Limb (tissue), 2 donors: ENCODE measurements around the gene CNDP1.
"Not testable (repeated sequence)": the region's sequence is repeated elsewhere in the genome, so short reads cannot be mapped to it uniquely, and the experiment has no call there.

Experiments used
- DNase-seq, 2 donors: peaks; one replicate each; pipeline ENCODE4 v3.0.0-alpha.2; 2016; ENCODE audit errors: extremely low spot score in 2 of 2

CNDP1 gene

DNA sequence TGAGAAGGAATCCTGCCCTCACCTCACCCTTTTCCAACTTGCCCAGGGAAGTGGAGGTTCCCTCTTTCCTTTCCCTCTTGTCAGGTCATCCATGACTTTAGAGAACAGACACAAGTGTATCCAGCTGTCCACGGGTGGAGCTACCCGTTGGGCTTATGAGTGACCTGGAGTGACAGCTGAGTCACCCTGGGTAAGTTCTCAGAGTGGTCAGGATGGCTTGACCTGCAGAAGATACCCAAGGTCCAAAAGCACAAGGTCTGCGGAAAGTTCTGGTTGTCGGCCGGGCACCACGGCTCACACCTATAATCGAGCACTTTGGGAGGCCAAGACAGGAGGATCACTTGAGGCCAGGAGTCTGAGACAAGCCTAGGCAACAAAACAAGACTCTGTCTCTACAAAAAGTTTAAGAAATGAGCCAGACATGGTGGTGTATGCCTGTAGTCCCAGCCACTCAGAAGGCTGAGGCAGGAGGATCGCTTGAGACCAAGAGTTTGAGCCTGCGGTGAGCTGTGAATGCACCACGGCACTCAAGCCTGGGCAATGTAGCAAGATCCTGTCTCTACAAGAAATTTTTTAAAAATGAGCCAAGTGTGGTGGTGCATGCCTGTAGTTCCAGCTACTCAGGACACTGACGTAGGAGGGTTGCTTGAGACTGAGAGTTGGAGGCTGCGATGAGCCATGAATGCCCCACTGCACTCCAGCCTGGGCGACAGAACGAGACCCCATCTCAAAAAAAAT, 14.0 kb upstream of the CNDP1 start:
- DNase-seq = no peak

DNA sequence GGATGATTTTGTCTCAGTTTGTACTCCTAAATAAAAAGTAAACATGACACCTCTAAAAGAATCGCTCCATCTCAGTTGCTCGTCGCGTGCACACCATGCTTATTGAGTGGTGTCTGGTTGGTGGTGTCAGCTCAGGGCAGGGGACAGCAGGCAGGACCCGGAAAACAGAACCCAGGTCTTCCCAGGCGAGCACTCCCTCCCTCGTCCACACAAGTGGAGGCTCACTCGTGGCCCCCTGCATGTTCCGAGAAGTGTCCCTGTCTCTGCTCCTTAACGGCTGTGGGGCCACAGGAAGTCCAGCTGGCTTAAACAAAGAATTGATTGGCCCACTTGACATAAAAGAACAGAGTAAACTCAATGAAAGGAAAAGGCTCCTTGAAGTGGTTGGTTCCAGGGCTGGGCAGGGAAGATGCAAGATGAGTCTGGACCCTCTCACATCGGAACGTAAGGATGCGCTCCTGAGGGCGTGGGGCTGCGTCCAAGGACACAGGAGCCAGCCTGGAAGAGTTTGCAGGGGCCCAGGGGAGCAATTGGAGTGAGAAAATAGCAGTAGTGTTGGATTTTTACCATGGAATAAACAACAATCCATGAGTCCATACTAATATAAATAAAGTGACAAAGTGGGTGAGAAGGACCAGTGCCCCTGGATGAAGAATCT, 13.1 kb upstream of the CNDP1 start:
- no peak for DNase-seq

DNA sequence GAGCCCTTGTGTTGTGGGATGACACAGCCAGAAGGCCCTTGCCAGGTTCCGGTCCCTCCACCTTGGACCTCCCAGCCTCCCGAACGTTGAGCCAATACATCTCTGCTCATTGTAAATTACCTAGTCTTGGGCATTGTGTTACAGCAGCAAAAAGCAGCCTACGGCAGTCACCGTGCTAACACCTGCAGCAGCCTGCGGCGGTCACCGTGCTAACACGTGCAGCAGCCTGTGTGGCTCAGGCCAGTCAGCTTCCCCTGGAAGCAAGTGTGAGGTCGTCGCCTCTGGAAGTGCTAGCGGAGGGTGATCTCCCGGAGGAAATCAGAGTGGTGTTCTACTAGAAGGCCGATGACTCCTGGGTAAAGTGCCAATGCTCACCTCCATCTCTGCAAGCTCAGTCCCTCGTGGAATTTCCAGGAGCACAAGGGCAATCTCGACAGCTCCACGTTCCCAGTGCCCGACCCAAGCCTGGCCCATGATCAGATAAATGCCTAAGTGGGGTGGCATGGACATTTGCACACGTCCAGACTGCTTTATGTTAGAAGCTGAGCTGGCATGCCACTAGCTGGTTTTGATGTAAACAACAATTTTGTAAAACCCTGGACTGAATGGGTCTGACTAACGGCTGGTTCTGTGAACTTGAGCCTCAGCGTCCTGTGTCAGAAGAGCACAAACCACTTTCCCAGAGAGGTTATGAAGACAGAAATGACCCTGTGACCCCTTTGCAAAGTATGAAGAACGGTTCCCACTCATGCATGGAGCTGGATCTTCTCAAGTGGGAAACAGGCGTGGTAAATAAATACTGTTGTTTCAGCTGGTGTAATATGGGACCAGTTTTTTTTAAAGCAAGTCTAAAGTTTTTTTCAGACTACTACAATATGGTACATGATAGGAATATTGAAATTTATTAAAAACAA, 11.4 kb upstream of the CNDP1 start:
- DNase-seq = no peak

DNA sequence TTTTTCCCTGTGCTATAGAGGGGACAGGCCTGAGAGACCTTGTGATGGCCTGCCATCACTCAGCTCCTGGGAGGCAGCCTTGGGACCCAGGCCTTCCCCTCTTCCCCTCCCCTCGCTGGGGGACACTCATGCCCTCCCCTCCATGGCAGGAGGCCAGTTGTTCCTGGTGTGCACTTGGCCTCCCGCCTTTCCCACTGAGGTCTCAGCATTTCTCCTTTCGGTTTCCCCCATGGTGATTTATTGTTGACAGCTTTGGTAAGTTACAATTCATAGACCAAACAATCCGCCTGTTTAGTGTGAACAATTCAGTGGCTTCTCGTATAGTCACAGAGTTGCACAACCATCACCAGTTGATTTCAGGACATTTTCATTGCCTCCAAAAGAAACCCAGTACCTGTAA, 10.2 kb upstream of the CNDP1 start:
- no peak for DNase-seq

DNA sequence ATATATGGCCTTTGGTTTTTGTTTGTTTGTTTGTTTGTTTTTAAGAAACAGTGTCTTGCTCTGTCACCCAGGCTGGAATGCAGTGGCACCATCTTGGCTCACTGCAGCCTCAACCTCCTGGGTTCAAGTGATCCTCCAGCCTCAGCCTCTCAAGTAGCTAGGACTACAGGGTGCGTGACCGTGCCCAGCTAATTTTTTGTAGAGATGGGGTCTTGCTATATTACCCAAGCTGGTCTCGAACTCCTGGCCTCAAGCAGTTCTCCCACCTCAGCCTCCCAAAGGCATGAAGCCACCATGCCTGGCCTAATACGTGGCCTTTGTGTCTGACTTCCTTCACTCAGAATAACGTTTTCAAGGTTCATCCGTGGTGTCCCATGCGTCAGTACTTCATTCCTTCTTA, 9.4 kb upstream of the CNDP1 start:
- DNase-seq = not testable (repeated sequence)

DNA sequence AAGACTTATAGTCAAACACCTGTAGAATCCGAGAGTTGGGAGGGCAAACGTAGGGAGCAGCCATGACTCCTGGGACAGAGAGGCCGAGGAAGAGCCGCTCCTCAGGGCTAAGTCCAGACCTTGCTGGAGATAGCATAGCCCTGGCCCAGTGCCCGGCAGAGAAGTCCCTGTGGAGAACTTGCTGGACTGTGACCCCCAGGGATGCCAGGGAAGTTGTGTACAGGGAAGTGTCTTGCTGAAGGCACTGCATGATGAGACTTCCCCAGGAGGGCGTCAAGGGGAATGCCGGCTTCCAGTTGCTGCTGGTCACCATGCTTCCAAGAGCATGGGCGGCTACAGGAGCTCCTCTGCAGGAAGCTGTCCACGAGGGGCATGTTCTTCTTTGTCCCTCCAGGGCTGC, 8.6 kb upstream of the CNDP1 start:
- DNase-seq = no peak

DNA sequence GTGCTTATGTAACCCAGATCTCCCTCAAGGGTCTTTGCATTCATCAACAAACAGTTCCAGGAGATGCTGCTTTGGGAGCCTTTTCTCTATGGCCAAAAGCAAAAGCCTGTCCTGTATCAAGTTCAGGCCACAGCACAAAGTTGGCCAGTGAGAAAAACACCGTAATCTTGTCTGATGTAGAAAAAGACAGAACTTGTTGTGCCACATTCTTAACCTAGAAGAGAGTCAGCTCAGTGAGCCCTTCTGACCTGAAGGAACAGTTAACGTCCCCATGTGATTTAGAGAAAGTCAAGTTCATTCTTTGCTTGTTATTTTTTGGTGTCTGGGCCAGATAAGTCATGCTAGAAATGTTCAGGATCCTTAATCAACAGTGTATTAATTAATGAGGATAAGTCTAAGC, 7.8 kb upstream of the CNDP1 start:
- no peak for DNase-seq

DNA sequence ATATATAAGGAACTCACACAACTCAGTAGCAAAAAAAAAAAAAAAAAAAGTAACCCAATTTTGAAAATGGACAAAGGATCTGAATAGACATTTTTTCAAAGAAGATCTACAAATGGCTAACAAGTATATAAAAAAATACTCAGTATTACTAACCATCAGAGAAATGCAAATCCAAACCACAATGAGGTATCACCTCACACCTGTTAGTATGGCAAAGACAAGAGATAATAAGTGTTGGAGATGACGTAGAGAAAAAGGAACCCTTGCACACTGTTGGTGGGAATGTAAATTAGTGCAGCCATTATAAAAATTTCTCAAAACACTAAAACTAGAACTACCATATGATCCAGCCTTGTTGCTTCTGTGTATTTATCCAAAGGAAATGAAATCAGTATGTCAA, 5.8 kb upstream of the CNDP1 start:
- no peak for DNase-seq

DNA sequence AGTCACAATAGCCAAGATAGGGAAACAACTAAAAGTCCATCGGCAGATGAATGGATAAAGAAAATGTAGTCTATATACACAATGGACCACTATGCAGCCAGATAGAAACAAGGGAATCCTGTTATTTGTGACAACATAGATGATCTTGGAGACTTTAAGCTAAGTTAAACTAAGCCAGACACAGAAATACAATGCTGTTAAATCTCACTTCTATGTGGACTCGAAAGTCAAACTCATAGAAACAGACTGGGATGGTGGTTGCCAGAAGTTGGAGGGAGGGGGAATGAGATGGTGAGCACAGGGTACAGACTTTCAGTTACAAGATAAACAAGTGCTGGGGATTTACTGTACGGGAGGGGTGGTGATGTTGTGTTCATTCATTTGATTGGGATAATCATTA, 5.4 kb upstream of the CNDP1 start:
- DNase-seq = no peak

DNA sequence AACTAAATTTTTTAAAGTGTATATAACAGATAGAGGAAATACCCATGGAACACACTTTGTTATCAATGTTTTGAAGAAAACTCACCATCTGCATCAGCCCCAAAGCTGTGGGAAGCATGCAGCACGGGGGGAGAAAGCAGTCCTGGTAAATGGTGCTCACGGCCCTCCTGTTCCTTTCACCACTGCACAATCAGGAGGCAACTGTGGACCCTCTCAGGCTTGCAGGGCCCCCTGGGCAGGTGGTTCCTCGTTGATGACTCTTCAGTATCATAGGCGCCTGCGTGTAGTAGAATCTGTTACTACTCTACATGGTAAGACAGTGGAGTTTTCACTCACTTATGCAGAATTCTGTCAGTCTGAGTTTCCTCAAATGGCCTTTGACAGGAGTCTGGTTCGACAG, 4.9 kb upstream of the CNDP1 start:
- DNase-seq = no peak

DNA sequence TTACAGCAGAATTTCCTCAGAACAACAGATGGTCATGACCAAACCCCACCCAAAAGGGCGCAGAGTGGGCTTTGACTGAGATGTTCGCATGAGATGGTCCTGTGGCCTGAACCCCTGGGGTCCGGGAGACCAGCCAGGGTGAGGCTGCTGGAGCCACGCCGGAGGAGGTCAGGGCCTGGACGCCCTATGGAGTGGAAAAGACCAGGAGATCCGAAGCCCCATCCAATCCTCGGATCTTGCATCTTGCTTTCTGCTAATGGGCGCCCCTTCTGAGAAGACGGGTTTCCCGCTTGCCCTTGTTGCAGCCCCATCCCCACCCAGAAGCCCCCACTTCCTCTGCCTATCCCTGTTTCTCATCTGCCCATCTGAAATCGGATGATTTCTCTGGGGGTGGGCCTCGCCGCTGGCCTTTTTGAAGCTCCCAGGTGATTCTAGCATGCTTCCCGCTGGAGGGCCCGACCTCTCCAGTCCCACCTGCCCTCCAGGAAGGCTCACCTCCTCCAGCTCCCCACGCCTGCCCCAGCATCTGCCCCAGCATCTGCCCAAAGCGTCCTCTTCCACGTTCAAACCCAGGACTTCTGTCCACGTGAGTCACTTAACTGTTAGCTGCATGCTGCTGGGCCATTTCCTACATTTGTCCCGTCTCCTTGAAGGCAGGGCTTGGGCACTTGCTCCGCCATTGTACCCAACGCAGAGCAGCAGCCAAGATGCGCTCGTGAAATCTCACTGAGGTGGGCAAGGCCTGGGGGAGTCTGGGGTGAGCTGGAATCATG, 4.3 kb upstream of the CNDP1 start:
- DNase-seq = no peak

DNA sequence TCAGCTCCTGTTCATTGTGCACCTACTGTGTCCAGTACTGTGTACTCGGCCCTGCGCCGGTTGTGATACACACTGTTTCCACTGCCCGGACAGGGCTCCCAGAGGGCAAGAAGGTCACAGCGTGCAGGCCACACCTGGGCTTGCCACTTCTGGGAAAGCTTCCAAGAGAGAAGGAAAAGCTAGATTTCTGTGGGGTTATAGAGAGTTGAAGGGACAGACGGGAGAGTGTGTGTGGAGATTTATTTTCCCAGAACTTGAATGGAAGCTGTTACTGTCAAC, 3.8 kb upstream of the CNDP1 start:
- no peak for DNase-seq

DNA sequence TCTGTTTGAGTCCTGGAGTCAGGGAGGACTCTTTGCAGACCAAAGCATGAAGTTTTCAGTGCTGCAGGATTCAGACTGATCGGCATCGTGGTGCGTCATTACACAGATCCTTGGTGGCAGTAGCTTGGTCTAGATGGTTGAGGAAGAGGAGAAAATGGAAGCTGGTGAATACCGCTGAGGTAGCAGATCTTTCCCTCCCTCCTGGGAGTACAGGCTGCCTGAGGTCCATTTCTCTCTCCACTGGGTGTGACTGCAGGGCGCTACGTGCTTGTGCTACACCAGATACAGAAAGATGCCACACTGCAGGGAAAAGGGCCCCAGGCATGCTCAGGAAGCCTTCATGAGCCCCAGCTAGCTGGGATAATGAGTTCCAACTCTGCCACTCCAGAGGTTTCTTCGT, 3.3 kb upstream of the CNDP1 start:
- no peak for DNase-seq

DNA sequence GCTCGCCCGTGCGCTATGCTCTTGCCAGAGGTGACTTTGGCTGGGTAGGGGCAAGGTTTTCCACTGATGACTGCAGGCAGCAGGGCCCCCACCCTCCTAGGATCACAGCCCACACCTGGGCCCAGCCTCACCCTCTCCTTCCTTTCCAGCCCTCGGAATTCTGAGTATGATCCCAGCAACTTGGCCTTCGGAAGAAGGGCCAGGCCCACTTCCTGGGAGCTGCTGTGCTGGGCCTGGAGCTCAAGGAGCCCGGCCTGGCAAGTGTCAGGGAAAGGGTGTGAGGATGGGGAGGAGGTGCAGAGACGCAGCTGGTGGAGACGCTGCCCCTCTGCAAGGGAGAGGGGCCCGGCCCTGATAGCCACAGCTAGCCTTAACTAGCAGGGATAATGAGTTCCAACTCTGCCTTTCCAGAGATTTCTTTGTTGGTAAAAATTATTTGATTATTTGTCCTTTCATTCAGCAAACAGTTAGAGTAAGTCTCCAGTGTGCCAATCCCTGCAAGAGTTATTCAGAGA, 1.7 kb upstream of the CNDP1 start:
- DNase-seq = no peak

DNA sequence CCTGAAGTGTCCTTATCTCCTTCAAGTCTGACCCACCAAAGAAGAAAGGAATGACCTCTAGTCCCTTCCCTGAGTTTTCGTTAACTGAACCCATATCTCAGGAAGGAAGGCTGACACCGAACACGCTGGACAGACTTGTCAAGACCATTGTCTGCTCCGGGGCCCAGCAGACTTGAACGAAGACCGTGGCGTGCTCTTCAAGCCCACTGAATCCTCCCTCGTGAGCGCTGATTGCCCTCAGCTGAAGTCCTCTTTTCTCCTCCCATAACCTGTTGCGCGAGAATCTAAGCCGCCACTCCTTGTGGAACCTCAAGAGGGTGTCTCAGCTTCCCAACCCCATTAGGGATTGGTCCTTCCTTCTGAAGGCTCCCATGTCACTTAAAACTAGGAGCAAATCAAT, 634 bp upstream of the CNDP1 start:
- no peak for DNase-seq

DNA sequence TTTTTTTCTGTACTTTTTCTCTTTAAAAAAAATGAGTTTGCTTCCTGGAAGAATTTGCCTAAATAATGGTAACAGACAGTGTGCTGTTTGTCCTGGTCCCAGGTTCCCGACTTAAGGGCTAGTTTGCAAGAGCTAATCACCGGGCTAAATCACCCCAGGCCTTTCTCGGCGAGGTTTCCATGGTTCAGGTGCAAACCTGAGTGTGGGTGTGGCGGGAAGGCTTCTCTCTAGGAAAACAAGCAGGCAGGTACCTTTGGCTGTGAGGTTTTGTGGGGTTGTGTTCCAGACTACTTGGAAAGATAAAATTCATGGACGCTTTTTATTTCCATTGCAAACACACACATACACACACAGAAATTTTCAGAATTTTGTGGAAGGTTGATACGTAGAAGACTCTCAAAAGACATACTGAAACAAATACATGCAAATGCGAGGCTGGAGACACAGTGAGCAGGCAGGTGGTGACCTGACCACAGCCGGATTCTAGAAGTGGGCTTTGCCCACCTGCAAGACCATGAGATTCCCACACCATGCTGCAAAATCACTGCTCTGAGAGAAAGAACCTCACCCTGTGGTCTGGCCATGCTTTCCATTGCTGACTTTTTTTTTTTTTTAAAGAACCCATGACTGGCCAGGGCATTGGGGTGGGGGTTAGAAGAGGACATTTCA, 815 bp downstream of the CNDP1 start:
- no peak for DNase-seq

DNA sequence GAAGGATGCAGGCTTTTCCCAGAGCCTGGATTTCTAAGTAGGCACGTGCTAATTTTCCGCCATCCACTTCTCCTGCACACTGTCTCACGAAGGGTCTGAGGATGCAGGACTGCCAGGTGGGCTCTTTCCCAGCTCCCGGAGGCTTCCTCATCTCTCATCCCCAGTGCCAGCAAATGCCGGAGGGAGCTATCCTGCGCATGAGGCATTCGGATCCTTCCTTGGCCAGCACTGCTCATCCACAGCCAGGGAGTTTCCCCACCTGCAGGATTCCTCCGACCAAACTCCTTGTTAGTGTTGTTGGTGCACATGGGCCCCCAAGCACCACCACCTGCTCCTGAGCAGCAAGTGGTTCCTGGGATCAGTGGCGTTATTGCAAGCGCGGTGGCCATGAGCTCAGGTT, 5.0 kb downstream of the CNDP1 start:
- DNase-seq = no peak

DNA sequence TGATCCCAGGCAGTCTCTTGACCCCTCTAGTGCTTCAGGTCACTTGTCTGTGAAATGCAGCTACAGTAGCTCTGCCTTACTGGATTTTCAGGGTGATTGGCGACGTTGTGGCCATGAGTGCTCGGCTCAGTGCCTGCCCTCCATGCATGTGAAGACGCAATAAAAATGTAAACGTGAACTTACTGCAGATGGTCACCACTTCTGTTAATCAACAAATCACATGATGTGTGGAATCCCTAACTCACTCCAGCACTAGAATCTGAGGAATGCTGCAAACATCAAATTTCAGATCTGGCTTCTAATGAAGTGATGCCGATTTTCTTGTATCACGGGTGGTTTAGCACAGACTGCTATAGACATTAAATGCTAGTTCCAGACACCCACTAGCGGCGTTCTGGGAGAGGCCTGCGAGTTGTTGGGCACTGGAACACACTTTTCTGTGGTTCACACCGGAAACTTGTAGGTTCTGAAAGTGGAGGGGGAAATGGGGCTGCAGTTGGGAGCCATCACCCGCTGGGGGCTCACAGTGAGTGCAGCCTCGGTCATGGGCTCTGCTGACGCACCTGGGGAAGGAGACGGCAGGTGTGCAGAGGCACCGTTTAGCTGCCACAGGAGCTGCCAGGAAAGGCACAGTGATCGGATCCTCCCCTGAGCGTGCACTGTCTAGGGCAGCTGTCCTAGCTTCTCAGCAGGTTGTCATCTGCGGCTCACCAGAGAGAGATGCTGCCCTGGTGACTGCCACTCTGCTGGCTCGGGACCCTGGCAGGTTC, 6.5 kb downstream of the CNDP1 start:
- no peak for DNase-seq

DNA sequence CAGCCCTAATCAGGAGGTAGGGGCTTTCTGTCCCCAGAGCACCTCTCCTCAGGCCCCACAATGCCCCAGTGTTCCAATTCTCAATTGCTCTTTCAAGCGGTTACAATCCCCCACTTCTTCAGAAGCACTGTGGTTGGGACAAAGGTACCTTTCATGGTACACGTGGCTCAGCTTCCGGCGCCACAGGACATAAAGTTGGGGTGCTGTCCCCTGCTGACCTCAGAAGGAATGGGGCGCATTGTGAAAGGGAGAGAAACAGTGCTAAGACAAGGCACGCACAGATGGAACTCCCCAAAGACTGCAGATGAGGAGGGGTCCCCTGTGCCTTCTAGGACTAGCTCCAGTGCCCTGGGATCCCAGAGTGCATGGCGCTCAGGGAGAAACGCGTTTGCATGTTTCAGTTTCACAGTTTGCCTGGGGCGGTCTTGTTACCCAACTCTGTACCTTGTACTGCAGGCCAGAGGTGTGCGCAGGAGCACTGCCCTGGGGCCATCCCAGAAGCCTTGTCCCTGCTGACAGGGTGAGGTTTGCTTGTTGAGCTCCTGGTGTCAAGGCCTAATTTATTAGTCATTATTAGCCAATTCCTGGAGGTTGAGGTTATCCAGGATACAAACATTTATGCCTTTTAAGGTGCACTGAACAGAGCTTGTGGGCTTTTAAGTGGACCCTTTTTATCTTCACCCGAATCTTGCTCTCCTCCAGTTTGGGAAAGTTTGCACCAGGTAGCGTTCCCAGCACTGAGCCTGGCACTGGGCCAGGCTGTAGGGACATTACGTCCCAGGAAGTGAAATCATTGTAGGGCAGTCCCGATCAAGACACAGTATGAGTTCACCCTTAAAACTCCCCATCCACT, 7.6 kb downstream of the CNDP1 start:
- no peak for DNase-seq
